ENCODE results near the gene RPL37. TPM values are rescaled to one million over a fixed set of nuclear protein-coding genes. Genes with fewer than 3 reads are reported as not detected.

Gene RPL37
- polyA plus RNA-seq, 4 donors: 1,027 to 2,589 (median 1,856) TPM

DNA sequence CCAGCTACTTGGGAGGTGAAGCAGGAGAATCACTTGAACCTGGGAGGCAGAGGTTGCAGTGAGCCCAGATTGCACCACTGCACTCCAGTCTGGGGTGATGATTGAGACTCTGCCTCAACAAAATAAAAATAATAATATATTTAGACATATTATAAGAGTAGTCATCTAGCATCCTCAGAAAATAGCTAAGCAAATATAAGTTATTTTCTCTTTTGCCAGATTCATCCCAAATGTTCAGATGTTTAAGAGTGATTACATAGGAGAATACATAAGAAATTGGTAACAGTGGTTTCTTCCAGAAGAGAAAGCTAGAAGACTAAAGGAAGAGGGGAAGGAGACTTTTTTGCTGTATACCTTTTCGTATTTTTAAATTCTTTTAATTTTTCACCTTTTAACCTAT lies 56.9 kb downstream of the RPL37 start:
- FAIRE-seq (no peak), DNase-seq (no peak)
- Histone ChIP-seq H3K4me3 (ENCODE audit: low read depth in 1 of 3, low read length in 3 of 3) (no peak overlapping the region), H3K27me3 (ENCODE audit: control insufficient read depth in 3 of 3, insufficient read depth in 3 of 3, low read length in 3 of 3) (no peaks in the 10 kb centered on the region), H3K9me3 (ENCODE audit: control insufficient read depth in 2 of 2, insufficient read depth in 1 of 2, low read depth in 1 of 2, low read length in 1 of 2) (no peaks in the 10 kb centered on the region), H3K36me3 (ENCODE audit: control insufficient read depth in 3 of 3, insufficient read depth in 2 of 3, low read depth in 1 of 3, low read length in 3 of 3) (peaks cover 0 to 12% (median 11%) of the 10 kb centered on the region in 3 donors), H3K27ac (ENCODE audit: low read depth in 1 of 3, low read length in 2 of 3) (no peak overlapping the region), H3K4me1 (ENCODE audit: control insufficient read depth in 3 of 3, insufficient read depth in 2 of 3, low read depth in 1 of 3, low read length in 2 of 3) (peaks cover 0 to 13% (median 6%) of the 10 kb centered on the region in 3 donors)
- WGBS, 3 donors: 92 to 100% (median 100%) methylated on average over 1 of the region's 1 CpG

- Histone ChIP-seq H3K4me3 (ENCODE audit: low read depth in 1 of 3, low read length in 3 of 3) (no peak overlapping the region), H3K9me3 (ENCODE audit: control insufficient read depth in 2 of 2, insufficient read depth in 1 of 2, low read depth in 1 of 2, low read length in 1 of 2) (no peaks in the 10 kb centered on the region), H3K4me1 (ENCODE audit: control insufficient read depth in 3 of 3, insufficient read depth in 2 of 3, low read depth in 1 of 3, low read length in 2 of 3) (peaks cover 0 to 11% (median 0%) of the 10 kb centered on the region in 3 donors), H3K36me3 (ENCODE audit: control insufficient read depth in 3 of 3, insufficient read depth in 2 of 3, low read depth in 1 of 3, low read length in 3 of 3) (peaks cover 0 to 15% (median 15%) of the 10 kb centered on the region in 3 donors), H3K27ac (ENCODE audit: low read depth in 1 of 3, low read length in 2 of 3) (peak overlapping the region in 2 of 3 donors; percentile 41 to 55), H3K27me3 (ENCODE audit: control insufficient read depth in 3 of 3, insufficient read depth in 3 of 3, low read length in 3 of 3) (no peaks in the 10 kb centered on the region)
- FAIRE-seq (no peak), DNase-seq (peak in 1 of 2 donors; percentile 43)
- WGBS, 3 donors: 36 to 77% (median 62%) methylated on average over 1 of the region's 1 CpG
Observed at GRCh38 chr5:40776658-40776977, 58.4 kb downstream of the RPL37 start.

- no peaks in the 10 kb centered on the region for H3K27me3 ChIP-seq (ENCODE audit: control insufficient read depth in 3 of 3, insufficient read depth in 3 of 3, low read length in 3 of 3)
- peak overlapping the region in 1 of 3 donors; percentile 4 for H3K4me3 ChIP-seq (ENCODE audit: low read depth in 1 of 3, low read length in 3 of 3)
- DNase-seq: peak in 1 of 2 donors; percentile 21
- H3K9me3 ChIP-seq (ENCODE audit: control insufficient read depth in 2 of 2, insufficient read depth in 1 of 2, low read depth in 1 of 2, low read length in 1 of 2): no peaks in the 10 kb centered on the region
- peaks cover 0 to 11% (median 0%) of the 10 kb centered on the region in 3 donors for H3K4me1 ChIP-seq (ENCODE audit: control insufficient read depth in 3 of 3, insufficient read depth in 2 of 3, low read depth in 1 of 3, low read length in 2 of 3)
- FAIRE-seq: no peak
- peak overlapping the region; percentile 52 to 76 (median 55) for H3K27ac ChIP-seq (ENCODE audit: low read depth in 1 of 3, low read length in 2 of 3)
- peaks cover 0 to 18% (median 15%) of the 10 kb centered on the region in 3 donors for H3K36me3 ChIP-seq (ENCODE audit: control insufficient read depth in 3 of 3, insufficient read depth in 2 of 3, low read depth in 1 of 3, low read length in 3 of 3)
- 32 to 55% (median 50%) methylated on average over 6 of the region's 6 CpGs for WGBS, 3 donors
Observed at GRCh38 chr5:40775846-40776657, 59.0 kb downstream of the RPL37 start.

Other genes starting within 250 kb of the RPL37 start
- 10 to 100 TPM in 3 of 4 donors, 1 to 10 TPM in 1; 6.7 to 29.7 (median 19.1) TPM for gene PTGER4, start 155.3 kb downstream of the RPL37 start, polyA plus RNA-seq
- 10 to 100 TPM in 1 of 4 donors, 1 to 10 TPM in 3; 8.0 to 18.1 (median 8.9) TPM for gene TTC33, start 79.3 kb downstream of the RPL37 start, polyA plus RNA-seq
- gene PRKAA1, start 36.8 kb downstream of the RPL37 start, polyA plus RNA-seq: 10 to 100 TPM; 22.7 to 71.7 (median 30.4) TPM
- gene CARD6, start 6.1 kb upstream of the RPL37 start, polyA plus RNA-seq: 1 to 10 TPM; 1.5 to 8.8 (median 6.8) TPM
- 100 to 1,000 TPM in 1 of 4 donors, 10 to 100 TPM in 1, 1 to 10 TPM in 2; 1.1 to 111 (median 12.1) TPM for gene C7, start 74.3 kb upstream of the RPL37 start, polyA plus RNA-seq
- under 1 TPM in 1 of 4 donors, not detected in 3; 0.01 TPM for gene MROH2B, start 236.1 kb upstream of the RPL37 start, polyA plus RNA-seq

All from small intestine (tissue), 7 donors.